ENCODE results near the gene ANXA6.

Gene ANXA6

DNA sequence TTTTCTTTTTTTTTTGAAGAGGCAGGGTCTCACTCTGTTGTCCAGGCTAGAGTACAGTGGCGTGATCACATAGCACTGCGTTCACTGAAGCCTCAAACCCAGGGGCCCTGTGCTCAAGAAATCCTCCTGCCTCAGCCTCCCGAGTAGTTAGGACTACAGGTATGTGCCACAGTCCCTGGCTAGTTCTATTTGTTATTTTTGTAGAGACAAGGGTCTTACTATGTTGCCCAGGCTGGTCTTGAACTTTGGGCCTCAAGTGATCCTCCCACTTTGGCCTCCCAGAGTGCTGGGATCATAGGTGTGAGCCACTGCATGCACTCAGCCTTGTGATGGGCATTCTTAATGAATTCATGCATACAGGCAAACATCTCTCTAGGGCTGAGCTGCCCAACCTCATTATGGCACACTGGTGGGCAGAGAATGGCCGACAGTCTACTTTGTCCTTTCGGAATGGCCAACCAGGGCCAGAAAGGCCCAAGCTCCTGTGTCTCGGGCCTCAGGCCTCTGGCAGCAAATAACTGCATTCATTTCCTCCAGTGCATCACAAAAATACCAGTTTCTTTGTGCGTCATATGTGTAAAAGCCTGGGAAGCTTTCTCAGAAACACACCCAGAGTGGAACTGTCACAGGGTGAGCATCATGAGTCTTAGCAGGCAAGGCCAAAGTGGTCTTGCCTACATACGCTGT is 27.2 kb downstream of the ANXA6 start:
- no peak for DNase-seq (ENCODE audit: low read depth, low spot score)

- DNase-seq (ENCODE audit: low read depth, low spot score), result no peak
These were observed 28.8 kb downstream of the ANXA6 start for GRCh38 chr5:151128817-151129216.

DNA sequence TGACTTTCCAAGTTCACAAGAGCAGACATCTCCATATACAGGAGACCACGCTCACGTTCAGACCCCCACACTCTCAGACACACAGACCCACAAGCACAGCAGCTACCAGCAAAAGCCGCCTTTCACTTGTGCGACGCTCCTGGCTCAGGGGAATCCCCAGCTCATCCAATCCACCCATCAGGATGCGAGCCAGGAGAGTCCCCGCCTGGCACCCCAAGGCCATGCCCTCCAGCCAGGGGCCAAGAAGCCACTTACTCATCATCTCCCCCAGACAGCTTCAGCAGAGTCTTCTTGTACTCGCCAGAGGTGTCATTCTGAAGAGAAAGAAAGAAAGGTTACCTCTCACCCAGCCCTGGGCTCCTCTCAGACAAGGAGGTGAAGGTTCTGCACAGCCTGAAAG is 29.7 kb downstream of the ANXA6 start:
- DNase-seq (ENCODE audit: low read depth, low spot score), result no peak

DNA sequence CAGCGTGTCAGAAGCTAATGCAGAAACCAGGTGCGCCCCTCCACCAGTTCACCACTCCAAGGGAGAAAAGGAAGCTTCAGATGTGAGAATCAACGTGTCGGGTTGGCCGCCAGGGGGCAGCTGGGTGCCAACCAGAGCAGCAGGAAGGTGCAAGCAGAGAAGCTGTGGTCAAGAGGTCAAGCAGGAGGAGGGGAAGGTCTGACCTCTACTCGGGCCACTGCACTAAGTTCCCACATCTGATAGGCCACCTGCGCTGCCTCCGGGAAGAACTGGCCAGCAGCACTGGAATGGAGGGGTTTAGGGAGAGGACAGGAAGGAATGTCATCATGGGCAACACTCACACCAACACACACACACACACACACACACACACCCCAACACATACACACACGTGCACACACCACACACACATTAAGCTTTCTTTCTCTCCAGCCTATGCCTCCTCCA is 31.4 kb downstream of the ANXA6 start:
- DNase-seq (ENCODE audit: low read depth, low spot score), result peak; percentile 17

- no peak for DNase-seq (ENCODE audit: low read depth, low spot score)
These were observed 32.2 kb downstream of the ANXA6 start for GRCh38 chr5:151125421-151125820.

DNA sequence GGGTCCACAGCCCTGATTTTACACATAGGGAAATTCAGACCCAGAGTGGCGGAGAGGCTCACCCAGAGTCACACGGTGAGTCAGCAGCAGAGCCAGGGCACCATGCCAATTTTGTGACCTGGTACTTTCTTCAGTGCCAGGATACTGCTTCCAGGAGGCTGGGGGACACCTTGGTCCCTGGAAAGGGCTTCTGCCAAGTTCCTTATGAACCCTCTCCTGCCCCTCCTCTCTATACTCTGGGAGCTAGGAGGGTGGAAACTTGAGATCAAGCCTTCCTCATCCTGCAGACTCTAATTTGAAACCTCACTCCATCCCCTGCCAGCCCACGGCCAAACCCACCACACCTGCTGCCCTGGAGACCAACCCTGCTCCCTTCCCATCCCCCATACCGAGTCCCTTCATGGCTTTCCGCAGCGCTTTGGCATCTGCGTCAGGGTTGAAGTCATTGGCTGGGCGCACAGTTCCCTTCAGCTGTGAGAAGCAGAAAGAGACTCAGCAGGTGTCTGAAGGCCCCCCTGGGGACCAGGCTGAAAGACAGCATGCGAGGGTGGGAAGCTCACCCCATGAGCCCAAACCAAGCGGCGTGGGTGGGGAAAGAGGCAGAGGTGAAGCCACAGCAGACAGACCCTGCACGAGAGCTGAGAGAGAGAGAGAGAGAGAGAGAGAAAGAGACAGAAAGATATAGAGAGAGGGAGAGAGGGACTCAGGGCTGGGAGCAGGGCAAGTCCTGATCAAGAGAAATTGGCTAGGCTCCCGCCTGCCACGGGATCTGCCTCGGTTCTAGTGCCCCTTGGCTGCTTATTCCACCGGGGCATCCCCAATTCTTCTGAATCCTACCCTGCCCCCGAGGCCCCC is 33.5 kb downstream of the ANXA6 start:
- DNase-seq (ENCODE audit: low read depth, low spot score), result no peak

DNA sequence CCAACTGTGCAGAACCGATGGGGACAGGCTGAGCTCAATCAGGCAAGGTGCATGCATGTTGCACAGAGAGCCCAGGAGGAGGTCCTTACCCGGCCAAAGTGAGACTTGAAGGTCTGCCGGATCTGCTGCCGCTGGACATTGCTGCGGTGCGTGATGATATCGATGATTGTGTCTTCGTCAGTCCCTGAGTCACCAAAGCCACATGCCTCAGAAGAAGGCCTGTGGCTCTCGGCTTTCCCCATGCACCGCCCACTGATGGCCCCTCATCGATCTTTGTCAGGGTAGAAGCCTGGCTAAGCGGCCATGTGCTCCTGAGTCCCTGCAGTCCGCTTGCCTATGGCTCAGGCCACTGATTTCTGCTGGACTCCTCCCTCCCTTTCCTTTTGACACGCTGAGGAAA is 34.8 kb downstream of the ANXA6 start:
- DNase-seq (ENCODE audit: low read depth, low spot score), result no peak

DNA sequence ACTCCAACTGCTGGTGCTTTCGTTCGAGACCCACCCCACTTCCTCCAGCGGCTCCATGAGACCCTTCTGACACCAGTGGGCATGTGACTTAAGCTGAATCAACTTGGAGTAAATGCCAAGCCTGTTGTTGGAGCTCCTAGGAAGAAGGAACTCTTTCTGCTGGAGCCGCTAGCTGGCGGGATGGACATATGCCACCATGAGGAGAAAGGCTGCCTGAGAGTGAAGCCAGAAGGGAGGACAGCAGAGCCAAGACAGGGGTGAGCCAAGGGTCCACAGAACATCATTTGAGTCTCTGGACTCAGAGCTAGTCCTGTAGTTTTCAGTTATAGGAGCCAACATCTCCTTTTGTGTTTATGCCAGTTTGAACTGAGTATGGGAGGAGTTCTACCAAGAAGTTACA is 35.9 kb downstream of the ANXA6 start:
- DNase-seq (ENCODE audit: low read depth, low spot score), result no peak

GRCh38 chr5:151121095-151121494 is 36.5 kb downstream of the ANXA6 start:
- DNase-seq (ENCODE audit: low read depth, low spot score), result no peak

DNA sequence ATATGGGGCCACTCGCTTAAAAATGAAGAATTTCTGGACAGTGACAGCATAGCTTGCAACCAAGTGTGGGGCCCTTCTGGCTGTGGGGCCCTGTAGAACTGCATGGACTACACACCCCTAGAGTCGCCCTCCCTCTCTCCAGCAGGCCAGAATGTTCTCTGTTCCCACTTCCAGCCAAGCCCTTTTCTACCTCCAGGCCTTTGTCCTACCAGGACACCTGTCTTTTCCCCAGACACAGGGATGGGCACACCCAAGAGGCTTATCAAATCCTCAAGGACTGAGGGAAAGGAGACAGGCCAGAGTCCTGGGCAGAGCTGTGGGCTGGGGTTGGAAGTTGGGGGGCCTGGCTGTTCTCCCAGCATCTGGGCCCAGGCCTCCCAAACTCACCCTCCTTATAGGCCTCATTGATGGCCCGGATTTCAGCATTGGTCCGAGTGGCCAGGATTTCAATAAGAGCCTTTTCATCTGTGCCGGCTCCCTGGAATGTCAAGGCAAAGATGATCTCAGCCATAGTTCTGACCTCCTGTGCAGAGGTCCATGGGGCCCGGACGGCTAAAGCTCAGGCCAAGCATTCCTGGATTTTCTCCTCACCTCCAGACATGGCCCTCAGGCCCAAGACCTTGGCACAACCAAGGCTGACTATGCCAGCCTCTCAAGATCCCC is 38.5 kb downstream of the ANXA6 start:
- no peak for DNase-seq (ENCODE audit: low read depth, low spot score)

DNA sequence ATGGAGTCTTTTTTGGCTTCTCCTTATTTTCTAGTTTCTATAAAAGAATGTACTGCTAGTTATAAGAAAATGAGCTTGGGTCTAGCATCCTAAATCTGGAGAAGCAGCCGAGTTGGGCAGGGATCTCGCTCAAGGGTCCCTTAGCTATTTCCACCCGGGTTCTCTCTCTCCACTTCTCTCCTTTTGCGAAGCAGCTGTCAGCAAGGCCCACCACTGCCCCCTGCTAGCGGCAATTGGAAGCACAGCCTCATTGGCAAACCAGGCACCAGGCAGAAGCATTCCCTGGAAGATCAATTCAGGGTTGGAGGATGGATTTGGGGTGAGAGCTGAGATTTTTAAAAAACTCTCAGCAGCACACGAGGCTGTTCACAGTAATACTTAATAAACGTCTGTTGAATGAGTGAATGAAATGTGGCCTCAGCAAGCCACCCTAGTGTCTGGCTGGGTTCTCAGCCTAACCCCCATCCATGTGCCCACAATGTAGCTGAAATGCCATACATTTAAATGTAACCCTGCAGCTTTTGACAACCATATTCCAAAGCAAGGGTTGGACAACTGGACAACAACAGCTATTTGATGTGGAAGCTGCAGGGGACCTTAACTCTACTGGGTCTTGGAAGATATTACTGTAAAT is 42.2 kb downstream of the ANXA6 start:
- DNase-seq (ENCODE audit: low read depth, low spot score), result no peak

GRCh38 chr5:151113651-151114050 is 43.9 kb downstream of the ANXA6 start:
- DNase-seq (ENCODE audit: low read depth, low spot score), result no peak

- DNase-seq (ENCODE audit: low read depth, low spot score), result no peak
These were observed 46.6 kb downstream of the ANXA6 start for GRCh38 chr5:151110992-151111391.

- no peak for DNase-seq (ENCODE audit: low read depth, low spot score)
These were observed 47.4 kb downstream of the ANXA6 start for GRCh38 chr5:151110122-151110681.

GRCh38 chr5:151108566-151108965 is 49.0 kb downstream of the ANXA6 start:
- no peak for DNase-seq (ENCODE audit: low read depth, low spot score)

GRCh38 chr5:151107738-151108520 is 49.6 kb downstream of the ANXA6 start:
- DNase-seq (ENCODE audit: low read depth, low spot score), result no peak

DNA sequence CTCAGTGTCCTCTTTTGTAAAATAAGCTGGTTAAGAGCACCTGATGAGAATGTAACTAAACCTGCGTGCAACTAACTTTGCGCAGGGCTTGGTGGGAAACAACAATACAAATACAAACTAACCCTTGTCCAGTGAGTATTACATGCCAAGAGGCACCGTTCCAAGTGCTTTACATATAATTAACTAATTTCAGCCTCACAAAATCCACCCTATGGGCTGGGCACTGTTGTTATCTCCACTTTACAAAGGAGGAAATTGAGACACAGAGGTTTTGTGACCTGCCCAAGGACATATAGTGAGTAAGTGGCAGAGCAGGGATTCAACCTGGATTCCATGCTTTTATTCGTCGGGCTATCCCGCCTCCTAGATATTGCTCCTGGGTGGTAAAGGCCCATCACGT is 50.5 kb downstream of the ANXA6 start:
- no peak for DNase-seq (ENCODE audit: low read depth, low spot score)

GRCh38 chr5:151106509-151106908 is 51.1 kb downstream of the ANXA6 start:
- no peak for DNase-seq (ENCODE audit: low read depth, low spot score)

- no peak for DNase-seq (ENCODE audit: low read depth, low spot score)
These were observed 51.5 kb downstream of the ANXA6 start for GRCh38 chr5:151106043-151106442.

- DNase-seq (ENCODE audit: low read depth, low spot score), result no peak
These were observed 52.0 kb downstream of the ANXA6 start for GRCh38 chr5:151105561-151105960.

GRCh38 chr5:151104795-151105194 is 52.8 kb downstream of the ANXA6 start:
- no peak for DNase-seq (ENCODE audit: low read depth, low spot score)

Measured in iPS DF 19.7 (cell line).